ENCODE results near the gene CENPB.

The CENPB gene

DNA sequence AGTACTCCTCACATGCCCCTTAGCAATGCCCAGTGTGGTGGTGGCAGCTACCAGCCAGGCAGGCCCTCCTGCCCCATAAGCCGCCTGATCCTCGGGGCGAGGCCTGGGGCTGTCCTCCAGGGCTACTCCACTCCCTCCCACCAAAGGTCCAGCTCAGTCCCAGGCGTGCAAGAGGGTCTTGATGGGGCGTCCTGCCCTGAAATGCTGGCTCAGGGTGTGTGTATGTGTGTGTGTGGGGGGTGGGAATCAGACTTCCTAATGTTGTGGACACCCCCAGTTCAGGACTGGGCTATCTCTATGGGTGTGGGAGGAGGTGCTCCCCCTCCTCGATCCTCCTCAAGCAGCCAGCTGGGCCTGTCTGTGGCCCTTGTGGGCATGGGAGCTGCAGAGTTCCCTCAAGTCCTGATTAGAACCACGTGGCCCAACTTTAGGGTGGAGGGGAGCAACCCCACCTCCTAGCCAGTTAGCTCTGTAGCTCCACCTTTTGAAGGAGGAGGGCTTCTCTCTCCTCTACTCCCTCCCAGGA is 46.6 kb downstream of the CENPB start:
- H3K4me3 ChIP-seq (ENCODE audit: low read depth, low read length), result no peak overlapping the region
- TF ChIP-seq, protein P1, sequence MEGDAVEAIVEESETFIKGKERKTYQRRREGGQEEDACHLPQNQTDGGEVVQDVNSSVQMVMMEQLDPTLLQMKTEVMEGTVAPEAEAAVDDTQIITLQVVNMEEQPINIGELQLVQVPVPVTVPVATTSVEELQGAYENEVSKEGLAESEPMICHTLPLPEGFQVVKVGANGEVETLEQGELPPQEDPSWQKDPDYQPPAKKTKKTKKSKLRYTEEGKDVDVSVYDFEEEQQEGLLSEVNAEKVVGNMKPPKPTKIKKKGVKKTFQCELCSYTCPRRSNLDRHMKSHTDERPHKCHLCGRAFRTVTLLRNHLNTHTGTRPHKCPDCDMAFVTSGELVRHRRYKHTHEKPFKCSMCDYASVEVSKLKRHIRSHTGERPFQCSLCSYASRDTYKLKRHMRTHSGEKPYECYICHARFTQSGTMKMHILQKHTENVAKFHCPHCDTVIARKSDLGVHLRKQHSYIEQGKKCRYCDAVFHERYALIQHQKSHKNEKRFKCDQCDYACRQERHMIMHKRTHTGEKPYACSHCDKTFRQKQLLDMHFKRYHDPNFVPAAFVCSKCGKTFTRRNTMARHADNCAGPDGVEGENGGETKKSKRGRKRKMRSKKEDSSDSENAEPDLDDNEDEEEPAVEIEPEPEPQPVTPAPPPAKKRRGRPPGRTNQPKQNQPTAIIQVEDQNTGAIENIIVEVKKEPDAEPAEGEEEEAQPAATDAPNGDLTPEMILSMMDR (IDR thresholded peaks at IDR 0.05; ENCODE audit: low read depth, low read length, missing control alignments), result no peak
- in situ Hi-C loops (cut with HindIII; ENCODE audit: low sequenced_read_pairs), result no loop called here
- DNase-seq (ENCODE audit: low read depth), result no peak

DNA sequence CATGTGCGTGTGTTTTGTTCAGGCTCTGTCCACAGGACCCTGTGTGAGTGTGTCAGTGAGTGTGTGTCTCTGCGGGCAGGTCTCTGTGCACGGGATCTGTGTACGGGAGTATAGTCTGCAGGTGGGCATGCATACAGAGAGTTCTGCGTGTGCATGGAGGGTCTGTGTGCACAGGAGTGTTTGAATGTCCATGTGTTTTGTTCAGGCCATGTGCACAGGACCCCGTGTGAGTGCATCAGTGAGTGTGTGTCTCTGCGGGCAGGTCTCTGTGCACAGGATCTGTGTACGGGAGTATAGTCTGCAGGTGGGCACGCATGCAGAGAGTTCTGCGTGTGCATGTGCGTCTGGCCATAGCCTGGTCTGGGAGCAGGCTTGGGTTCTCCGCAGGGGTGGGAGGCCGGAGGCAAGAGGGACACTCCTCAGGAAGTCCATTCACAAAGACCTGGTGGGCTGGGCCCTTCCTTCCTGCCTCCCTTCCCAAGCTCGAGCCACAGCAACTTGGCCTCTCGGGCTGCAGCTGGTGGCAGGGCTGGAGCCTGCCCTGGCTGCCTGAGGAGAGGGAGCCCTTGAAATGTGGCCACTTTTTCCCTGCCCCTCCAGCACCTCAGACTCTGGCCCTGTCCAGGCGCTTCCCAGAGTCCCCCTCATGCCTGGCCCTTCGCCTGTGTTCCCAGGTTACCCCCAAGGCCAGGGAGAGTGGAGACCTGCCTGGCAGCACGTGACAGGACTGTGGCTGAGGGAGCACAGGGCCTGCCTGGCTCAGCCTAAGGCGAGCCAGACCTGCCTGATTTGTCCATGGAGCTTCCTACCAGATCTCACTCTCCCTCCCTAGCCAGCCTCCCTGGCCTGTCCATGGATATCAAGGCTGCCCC is 47.2 kb downstream of the CENPB start:
- in situ Hi-C loops (cut with HindIII; ENCODE audit: low sequenced_read_pairs), result no loop called here
- no peak for DNase-seq (ENCODE audit: low read depth)
- TF ChIP-seq, protein P1 (IDR thresholded peaks at IDR 0.05; ENCODE audit: low read depth, low read length, missing control alignments), result no peak
- H3K4me3 ChIP-seq (ENCODE audit: low read depth, low read length), result no peak overlapping the region

DNA sequence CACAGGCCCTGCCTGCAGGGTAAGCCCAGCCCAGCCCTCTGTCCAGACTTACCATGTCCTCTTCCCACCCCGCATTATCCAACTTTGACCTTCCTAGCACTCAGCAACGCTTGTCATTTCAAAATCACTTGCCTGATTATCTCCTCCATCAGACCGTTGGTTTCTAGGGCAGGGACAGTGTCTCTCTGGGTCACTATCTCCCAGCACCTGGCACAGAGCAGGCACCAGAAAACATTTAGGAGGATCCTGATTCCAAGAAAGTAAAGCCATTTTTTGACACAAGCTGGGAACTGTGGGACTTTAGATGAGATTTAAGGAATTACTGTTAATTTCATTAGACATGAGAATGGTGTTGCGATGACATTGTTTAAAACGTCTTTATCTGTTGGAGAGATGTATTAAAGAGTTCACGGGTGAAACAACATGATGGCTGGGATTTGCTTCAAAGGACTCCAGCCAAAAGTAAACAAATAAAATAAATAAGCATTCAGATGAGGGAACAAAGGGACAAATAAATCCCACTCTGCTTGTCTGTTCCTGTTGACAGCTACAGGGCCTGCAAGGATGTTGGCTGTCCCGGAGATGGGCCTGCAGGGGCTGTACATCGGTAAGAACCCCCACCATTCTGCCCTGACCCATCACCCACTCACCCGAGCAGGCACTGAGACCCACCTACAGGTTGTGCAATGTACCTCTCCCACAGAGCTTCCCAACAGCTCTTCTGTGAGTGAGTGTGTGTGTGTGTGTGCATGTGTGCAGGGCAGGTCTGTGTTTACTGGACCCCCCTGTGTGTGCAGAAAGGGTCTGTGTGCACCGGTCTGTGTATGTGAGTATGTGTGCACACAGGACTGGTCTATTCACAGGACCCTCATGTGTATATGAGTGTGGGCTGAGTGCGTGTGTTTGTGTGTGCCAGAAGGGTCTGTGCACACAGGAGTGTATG is 48.2 kb downstream of the CENPB start:
- in situ Hi-C loops (cut with HindIII; ENCODE audit: low sequenced_read_pairs), result no loop called here
- DNase-seq (ENCODE audit: low read depth), result no peak
- TF ChIP-seq, protein P1 (IDR thresholded peaks at IDR 0.05; ENCODE audit: low read depth, low read length, missing control alignments), result no peak
- no peak overlapping the region for H3K4me3 ChIP-seq (ENCODE audit: low read depth, low read length)

DNA sequence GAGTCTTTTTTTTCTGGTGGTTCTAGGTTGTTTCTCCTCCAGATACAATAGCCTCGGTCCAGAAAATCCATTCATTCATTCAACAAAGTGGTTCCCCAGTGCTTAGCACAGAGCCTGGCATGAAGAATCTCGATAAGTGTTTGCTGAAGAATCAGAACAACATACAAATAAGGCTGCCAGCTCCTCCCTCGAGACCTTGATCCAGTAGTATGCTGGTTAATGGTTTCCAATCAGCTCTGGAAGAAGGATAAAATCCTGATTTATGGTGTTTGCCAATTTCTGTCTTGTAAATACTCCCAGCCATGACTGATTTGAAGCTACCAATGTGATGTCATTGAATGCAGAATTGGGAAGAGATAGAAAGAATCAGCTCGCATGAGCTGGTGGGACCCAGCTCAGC is 50.8 kb downstream of the CENPB start:
- H3K4me3 ChIP-seq (ENCODE audit: low read depth, low read length), result no peak overlapping the region
- no peak for DNase-seq (ENCODE audit: low read depth)
- TF ChIP-seq, protein P1 (IDR thresholded peaks at IDR 0.05; ENCODE audit: low read depth, low read length, missing control alignments), result no peak
- in situ Hi-C loops (cut with HindIII; ENCODE audit: low sequenced_read_pairs), result no loop called here

DNA sequence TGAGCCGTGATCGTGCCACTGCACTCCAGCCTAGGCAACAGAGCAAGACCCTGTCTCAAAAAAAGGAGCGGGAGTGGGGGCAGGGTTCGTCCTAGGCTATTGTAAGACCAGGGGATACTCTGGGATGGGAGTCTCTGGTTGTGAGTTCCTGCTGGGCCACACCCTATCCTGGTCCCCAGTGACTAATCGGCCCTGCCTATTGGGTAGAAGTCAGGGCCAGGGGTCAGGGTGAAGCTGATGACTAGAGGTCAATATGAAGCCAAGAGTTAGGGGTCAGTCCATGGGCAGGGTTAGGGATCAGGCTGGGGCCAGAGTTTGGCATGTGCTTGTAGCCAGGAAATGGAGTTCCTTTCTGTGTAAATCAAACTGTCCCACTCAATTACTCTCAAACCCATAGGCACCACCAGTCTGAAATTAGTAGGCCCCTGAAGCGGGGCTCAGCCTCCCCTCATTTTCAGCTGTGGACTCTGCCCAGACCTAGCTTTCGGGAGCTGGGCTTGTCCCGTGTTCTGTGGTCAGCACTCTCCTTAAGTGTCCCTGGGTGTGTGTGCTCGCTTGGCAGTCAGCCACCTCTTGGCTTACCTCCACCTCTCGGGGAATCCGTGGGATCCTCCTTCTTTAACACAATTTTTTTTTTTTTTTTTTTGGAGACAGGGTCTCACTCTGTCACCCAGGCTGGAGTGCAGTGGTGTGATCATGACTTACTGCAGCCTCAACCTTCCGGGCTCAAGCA is 52.3 kb downstream of the CENPB start:
- no peak for DNase-seq (ENCODE audit: low read depth)
- TF ChIP-seq, protein P1 (IDR thresholded peaks at IDR 0.05; ENCODE audit: low read depth, low read length, missing control alignments), result no peak
- in situ Hi-C loops (cut with HindIII; ENCODE audit: low sequenced_read_pairs), result no loop called here
- H3K4me3 ChIP-seq (ENCODE audit: low read depth, low read length), result no peak overlapping the region

Measured in astrocyte of the cerebellum (primary cell).